GM21390 (cell line): ENCODE data around the gene CYP39A1.
A peak's percentile ranks its signal among the peaks of the same experiment; 100 is the strongest.

ENCODE experiments used
- ATAC-seq: cut with Tn5 transposase; IDR thresholded peaks from one replicate; pipeline ENCODE4 v1.9.1; 2021; ENCODE audit not compliant: unreplicated experiment

The CYP39A1 gene, protein sequence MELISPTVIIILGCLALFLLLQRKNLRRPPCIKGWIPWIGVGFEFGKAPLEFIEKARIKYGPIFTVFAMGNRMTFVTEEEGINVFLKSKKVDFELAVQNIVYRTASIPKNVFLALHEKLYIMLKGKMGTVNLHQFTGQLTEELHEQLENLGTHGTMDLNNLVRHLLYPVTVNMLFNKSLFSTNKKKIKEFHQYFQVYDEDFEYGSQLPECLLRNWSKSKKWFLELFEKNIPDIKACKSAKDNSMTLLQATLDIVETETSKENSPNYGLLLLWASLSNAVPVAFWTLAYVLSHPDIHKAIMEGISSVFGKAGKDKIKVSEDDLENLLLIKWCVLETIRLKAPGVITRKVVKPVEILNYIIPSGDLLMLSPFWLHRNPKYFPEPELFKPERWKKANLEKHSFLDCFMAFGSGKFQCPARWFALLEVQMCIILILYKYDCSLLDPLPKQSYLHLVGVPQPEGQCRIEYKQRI

DNA sequence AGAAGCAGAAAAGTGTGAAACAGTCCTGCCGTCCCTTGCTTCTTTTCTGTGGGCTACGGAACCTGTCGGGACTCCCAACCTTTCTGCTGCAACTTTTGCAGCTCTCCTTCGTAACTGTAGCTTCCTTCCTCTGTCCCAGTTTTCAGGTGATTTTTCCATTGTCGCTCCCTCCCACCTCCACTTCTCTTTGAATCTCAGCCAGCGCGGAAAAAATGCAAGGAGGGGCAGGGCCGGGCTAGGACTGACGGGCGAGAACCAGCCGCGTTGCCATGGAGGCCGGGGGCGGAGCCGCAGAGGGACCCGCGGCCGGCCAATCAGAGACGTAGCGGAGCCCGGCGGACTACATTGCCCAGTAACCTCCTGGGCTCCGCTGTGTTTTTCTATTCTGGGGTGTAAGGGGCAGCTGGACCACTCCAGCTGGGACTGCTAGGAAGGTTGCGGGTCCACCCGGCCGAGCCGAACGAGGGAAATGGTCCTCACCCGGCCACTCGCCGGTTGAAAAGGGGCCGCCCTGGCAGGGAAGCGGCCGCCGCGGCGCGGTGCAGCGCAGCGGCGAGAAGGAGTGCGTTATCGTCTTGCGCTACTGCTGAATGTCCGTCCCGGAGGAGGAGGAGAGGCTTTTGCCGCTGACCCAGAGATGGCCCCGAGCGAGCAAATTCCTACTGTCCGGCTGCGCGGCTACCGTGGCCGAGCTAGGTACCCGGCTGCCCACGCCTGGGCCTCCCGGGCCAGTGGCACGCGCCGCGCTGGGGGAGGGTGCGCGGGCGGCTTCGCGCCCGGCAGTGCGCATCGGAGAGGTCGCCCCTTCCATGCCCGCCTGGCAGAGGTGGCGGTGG is at the start of gene CYP39A1, which contains the start of gene SLC25A27:
TSS of gene CYP39A1 (minus strand) at position 216 of the 836 bp plus-strand sequence. CDS start 236 bp downstream, outside the sequence.
TSS of gene SLC25A27 (plus strand) at position 373 of the 836 bp plus-strand sequence. CDS start at position 591, 218 bp downstream.
- ATAC-seq: peak; percentile 100

DNA sequence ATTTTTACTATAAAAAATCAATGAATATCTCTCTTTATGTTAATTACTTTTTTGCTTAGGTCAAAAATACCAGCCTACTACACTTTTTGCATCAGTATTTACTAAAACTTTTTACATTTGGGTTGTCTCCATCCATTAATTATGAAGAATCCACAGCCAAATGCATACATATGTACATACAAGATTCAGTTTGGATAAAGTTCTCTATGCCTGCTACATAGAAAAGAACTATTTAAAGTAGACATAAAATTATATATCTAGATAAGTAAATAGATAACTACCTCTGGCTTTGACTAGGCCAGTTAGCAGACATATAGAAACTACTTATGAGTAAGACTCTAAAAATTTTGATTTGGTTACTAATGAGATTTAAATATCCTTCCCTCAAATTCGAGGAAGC is 47.4 kb upstream of the CYP39A1 start:
- ATAC-seq: no peak

DNA sequence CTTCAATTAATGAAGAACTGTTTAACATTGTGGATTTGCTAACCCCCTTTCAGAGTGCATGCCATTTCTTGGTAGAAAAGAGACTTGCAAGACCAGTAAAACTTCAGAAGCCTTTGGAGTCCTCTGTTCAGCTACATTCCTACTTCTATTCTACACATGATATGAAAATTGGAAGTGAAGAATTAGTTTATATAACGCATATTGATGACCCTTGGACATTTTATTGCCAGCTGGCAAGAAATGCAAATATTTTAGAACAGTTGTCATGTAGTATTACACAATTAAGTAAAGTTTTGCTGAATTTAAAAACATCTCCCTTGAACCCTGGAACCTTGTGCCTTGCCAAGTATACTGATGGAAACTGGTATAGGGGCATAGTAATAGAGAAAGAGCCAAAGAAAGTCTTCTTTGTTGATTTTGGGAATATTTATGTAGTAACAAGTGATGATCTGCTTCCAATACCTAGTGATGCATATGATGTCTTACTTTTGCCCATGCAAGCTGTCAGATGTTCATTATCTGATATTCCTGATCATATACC is 38.4 kb upstream of the CYP39A1 start:
- no peak for ATAC-seq

DNA sequence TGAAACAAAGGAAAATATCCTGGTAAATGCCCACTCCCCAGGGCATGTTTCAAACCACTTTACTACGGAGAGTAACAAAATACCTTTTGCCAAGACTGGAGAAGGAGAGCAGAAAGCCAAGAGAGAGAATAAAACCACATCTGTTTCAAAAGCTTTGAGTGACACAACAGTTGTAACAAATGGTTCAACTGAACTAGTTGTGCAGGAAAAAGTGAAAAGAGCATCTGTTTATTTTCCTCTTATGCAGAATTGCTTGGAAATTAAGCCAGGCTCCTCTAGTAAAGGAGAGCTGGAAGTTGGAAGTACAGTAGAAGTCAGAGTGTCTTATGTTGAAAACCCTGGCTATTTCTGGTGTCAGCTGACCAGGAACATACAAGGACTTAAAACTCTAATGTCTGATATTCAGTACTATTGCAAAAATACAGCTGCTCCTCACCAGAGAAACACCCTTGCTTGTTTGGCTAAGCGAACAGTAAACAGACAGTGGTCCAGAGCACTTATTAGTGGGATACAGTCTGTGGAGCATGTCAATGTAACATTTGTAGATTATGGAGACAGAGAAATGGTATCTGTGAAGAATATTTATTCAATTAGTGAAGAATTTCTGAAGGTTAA is 37.6 kb upstream of the CYP39A1 start:
- no peak for ATAC-seq

DNA sequence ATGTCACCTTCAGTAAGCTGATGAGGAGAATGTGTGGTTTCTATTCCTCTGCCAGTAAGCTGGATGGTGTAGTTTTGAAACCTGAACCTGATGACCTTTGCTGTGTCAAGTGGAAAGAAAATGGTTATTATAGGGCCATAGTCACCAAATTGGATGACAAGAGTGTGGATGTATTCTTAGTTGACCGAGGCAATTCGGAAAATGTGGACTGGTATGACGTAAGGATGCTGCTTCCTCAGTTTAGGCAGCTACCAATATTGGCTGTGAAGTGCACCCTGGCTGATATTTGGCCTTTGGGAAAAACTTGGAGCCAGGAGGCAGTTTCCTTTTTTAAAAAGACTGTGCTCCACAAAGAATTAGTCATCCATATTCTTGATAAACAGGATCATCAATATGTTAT is 37.0 kb upstream of the CYP39A1 start:
- ATAC-seq: no peak

DNA sequence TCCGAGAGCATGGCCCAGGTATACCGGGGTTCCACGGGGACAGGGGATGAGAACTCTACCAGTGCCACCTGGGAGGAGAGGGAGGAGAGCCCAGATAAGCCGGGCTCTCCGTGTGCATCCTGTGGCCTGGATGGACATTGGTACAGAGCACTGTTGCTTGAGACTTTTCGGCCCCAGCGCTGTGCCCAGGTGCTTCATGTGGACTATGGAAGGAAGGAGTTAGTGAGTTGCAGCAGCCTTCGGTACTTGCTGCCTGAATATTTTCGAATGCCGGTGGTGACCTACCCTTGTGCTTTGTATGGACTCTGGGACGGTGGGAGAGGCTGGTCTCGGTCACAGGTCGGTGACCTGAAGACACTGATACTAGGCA is 36.3 kb upstream of the CYP39A1 start:
- no peak for ATAC-seq

DNA sequence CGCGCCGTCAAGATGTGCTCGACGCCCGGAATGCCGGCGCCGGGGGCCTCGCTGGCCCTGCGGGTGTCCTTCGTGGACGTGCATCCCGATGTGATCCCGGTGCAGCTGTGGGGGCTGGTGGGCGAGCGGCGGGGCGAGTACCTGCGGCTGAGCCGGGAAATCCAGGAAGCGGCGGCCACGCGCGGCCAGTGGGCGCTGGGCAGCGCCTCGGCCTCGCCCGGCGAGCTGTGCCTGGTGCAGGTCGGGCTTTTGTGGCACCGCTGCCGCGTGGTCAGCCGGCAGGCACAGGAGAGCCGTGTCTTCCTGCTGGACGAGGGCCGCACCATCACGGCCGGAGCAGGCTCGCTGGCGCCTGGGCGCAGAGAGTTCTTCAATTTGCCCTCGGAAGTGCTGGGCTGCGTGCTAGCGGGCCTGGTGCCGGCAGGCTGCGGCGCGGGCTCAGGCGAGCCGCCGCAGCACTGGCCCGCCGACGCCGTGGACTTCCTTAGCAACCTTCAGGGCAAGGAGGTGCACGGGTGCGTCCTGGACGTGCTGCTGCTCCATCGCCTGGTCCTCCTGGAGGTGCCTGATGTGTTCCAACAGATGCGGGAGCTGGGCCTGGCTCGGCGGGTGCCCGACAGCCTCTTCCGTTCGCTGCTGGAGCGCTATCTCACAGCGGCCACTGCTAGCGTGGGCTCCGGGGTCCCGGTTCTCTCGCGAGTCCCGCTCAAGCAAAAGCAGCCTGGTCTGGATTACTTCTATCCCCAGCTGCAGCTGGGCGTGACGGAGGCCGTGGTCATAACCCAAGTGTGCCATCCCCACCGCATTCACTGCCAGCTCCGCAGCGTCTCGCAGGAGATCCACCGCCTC is 35.7 kb upstream of the CYP39A1 start:
- no peak for ATAC-seq

DNA sequence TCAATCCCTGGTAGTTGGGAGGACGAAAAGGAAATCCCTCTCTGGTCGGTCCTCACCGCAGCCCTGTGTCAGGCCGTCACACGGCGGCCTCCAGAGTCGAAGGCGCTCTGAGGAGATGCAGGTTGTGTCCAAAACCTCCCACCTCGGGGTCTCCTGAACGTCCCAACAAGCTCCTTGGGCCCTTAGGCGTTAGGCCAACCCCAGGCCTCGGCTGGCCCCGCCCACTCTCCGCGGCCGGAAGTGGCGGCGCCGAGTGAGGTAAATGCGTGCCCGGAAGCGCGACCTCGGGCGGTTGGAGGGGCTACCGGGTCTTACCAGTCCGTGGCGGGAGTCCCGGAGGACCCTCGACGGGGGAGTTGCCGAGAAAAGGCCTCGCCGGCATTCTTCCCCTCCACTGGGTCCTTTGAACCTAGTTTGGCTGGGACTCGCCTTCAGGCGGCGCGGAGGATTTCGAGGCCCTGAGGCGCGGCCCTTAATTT is 35.0 kb upstream of the CYP39A1 start, which contains the start of gene TDRD6:
TSS of gene TDRD6 (plus strand) at position 267 of the 479 bp plus-strand sequence. CDS start 244 bp downstream, outside the sequence.
- no peak for ATAC-seq

DNA sequence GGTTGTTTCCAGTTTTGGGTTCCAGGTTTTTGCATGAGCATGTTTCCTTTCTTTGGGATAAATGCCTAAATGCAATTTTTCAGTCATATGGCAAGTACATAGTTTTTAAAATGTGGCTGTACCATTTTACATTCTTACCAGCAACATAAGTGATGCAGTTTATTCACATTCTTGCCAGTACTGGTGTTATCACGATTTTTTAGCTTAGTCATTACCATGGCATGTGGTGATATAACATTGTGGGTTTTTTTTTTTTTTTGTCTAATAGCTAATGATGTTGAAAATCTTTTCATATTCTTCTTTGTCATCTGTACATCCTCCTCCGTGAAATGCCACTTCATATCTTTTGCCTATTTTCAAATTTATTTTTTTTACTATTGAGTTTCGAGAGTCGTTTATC is 32.2 kb upstream of the CYP39A1 start:
- no peak for ATAC-seq

DNA sequence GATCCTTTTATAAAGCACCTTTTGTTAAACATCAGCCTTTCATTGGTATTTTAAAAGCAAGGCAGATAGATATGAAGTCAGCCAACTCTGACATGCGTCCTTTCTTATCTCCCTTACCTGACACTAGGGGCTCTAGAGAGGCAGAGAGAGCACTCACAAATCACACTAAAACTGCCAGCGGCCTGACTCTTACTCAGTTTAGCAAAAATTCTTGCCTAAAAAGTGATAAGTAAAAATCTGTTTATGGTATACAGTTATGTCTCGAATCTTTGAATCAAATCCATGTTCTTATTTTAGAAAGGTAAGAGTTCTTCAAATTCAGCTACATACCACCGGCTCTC is 24.7 kb upstream of the CYP39A1 start:
- no peak for ATAC-seq

DNA sequence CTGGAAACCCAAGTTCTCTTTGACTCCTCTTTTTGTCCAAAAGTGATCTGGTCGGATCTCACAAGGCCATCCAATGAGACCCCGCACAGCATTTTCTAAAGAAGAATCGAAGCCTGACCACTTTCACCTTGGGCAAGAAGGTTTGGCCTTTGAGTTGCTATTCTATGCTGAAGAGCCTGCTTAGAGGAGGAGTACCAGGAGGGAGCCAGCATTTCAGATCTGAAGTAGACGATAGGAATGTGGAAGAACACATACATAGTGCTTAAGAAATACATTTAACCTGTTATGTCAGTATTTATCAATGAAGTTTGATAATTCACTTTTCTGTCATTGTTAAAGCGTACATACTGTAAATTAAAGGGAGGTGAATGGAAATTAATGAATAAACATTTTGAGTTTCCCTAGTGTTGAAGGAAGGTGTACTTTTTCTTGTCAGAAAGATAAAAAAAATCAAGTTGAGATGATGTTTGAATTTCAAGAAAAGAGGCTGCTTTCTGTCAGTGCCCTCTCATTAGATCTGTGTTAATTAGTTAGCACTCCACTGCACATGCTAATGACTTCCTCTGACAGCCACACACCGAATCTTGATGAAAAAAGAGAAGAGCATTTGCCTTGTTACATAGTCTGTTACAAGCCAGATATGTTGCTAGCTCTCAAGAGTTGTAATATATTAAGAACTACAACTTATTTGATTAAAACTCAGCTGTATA is 24.1 kb upstream of the CYP39A1 start:
- ATAC-seq: no peak

DNA sequence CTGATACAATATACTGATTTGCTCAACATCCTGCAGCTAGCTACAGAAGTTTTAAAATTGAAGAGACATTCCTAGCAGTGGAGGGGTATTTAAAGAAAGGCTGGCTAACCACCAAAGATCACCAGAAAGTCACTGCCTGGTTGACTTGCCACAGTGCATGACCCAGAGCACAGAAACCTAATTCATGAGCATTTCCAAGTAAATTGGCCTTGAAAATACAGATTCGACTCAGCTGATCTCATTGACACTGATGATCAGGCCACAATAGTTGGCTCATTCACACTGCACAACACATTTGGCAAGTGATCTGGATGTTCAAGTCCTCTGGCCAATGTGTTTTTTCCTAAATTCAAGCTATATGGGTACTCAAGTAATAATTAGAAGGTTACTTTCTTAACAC is 21.8 kb upstream of the CYP39A1 start:
- no peak for ATAC-seq

DNA sequence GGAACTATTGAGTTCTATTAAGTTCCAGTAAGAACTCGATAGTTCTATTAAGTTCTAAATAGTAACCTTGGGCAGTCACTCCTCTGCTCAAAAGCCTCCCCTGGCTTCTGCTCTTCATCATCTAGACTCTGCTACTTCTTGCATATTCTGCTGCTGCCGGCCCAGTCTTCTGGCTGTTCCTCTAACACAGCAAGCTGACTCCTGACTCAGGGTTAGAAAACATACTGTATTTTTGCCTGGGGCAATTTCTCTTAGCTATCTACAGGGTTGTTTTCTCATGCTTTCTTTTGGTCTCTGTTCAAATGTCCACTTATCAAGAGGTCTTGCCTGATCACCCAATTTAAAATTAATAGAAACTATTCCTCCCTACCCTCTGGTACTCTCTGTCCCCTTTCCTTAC is 14.8 kb upstream of the CYP39A1 start:
- ATAC-seq: no peak

DNA sequence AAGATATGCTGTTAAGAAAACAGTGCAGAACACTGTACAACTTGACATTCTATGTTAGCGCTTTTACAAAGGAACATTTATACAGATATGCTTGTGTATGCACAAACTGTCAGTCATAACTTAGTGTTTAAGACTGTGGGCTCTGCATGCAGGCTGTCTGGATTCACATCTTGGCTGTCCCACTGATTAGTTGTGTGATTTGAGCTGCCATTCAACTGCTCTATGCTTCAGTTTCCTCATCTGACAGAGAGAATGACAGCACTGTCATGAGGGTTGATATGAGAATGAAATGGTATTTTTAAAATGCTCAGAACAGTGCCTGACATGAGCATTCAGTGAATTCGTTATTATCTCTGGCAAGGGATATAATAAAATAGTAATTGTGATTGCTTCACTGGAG is 8.9 kb upstream of the CYP39A1 start:
- ATAC-seq: no peak

DNA sequence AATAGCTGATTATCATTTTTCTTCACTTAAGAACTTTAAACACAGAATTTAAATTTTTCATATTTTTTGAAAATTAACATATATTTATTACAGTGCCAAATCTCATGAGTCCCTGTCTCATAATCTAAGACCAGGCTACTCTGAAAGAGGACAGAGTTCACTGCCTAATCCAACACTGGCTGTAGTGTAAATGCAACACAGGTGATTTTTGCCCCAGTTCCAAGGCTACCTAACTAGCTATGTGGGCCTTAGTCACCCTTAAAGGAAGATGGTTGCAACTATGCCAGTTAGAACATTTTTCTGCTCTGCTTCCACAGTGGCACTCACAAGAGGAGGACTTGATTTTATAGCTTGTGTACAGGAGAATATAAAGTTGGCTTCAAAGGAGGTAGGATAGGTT is 5.0 kb upstream of the CYP39A1 start:
- ATAC-seq: no peak

DNA sequence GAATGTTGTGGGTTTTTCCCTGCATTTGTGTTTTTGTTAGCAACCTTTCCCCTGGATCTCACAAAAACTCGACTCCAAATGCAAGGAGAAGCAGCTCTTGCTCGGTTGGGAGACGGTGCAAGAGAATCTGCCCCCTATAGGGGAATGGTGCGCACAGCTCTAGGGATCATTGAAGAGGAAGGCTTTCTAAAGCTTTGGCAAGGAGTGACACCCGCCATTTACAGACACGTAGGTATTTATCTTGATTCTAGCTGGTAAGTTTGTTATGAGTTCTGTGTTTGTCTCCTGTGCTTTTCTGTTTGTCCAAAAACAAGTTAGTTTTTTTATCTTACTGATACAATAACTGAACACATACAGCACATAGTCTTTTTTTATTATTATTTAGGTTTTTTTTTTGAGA is 3.2 kb upstream of the CYP39A1 start:
- ATAC-seq: no peak

DNA sequence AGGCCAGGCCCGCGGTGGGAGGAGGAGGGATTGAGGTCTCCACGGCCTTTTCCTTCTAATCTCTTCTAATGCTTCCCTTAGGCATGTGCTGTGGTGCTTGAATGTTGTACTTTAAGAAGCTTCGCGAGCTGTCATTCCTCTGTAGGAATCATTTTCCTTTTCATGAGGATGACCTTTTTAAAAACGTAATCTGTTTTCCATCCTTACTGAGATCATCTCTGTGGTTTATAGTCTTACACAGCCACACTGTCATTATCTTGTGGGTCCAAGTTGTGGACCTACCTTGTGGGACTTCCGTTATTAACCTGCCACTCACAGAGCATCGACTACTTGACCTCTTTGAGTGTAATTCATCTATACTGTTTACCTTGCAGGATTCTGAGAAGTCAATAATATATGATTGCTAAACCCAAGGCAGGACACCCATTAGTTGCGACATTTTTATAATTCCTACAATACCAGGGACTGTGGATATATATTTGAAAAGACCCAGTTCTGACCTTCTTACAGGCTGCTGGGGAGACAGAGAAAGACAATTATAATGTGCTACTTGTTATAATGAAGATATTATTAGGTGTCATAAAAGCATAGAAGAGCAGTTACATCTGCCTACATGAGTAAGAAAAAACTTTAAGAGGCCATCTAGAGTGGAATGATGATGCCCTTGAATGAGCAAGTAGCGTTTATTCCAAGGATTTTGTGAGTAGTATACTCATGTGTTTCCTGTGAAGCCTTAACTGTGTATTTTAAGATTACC is 999 bp upstream of the CYP39A1 start:
- no peak for ATAC-seq

DNA sequence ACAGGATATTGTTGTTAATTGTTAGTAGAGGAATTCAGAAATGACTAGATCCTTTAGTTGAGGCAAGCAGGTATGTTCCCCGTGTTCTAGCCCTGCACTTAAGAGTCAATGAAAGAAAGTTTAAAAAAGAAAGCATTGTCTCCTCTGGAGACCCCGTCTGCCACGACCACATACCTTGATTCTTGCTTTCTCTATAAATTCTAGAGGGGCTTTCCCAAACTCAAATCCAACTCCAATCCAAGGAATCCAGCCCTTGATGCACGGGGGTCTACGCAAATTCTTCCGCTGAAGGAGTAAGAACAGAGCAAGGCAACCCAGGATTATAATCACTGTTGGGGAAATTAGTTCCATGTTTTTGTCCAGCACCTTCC is 401 bp downstream of the CYP39A1 start:
- ATAC-seq: no peak

DNA sequence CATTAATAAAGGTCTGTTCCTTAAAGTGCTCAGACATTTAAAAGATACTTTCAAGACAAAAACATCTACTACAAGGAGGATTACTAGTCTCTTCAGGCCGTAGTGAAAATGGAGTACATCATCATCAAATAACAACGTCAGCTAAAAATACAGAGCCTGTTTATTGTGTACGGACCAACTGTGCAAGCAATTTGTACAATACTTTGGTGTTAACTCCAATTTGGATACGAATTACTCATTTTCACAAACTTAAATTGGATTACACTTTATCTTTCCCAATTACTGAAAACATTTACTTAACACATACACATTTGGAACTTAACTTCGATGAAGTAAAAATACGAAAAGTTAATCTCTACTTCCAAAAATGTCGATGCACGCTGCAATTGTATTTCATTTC is 802 bp downstream of the CYP39A1 start:
- no peak for ATAC-seq
